OCI-LY3 (cell line): ENCODE results near the gene SLC5A10.
"Not testable (repeated sequence)": the region's sequence is repeated elsewhere in the genome, so short reads cannot be mapped to it uniquely, and the experiment has no call there.

Experiments
- H2AFZ ChIP-seq: fragments of 200-600, 300-600 bp; shearing (Covaris generic); 2 replicates; pipeline ENCODE4 v1.6.0; 2014; ENCODE audit warnings: antibody characterized with exemption, low read depth, low read length
- H3K27ac ChIP-seq: fragments of 200-600, 300-600 bp; sonication (generic); 2 replicates; pipeline ENCODE4 v1.5.1; 2014; ENCODE audit warnings: mild to moderate bottlenecking, low read length, moderate library complexity, mixed read lengths
- H3K27me3 ChIP-seq: fragments of 200-600, 300-600 bp; sonication (generic); 2 replicates; pipeline ENCODE4 v1.6.1; 2014; ENCODE audit warnings: low read depth, low read length, mixed read lengths
- H3K36me3 ChIP-seq: fragments of 200-600, 300-600 bp; sonication (generic); replicated peaks from 2 replicates; pipeline ENCODE3; 2014; ENCODE audit warnings: low read depth, low read length, mixed read lengths
- H3K4me1 ChIP-seq: fragments of 300-600, 200-600 bp; sonication (generic); 2 replicates; pipeline ENCODE4 v1.6.1; 2014; ENCODE audit warnings: low read length, mixed read lengths
- H3K4me2 ChIP-seq: fragments of 200-600, 300-600 bp; sonication (generic); 2 replicates; pipeline ENCODE4 v1.6.1; 2014; ENCODE audit warnings: low read length, mixed read lengths
- H3K4me3 ChIP-seq: fragments of 300-600, 200-600 bp; sonication (generic); 2 replicates; pipeline ENCODE4 v1.5.1; 2014; ENCODE audit warnings: antibody characterized with exemption, mild to moderate bottlenecking, low read length, moderate library complexity
- H3K79me2 ChIP-seq: fragments of 300-600, 200-600 bp; shearing (Covaris generic); 2 replicates; pipeline ENCODE4 v1.6.1; 2014; ENCODE audit warnings: mild to moderate bottlenecking, low read length, mixed read lengths
- H3K9ac ChIP-seq: fragments of 300-600, 200-600 bp; shearing (Covaris generic); 2 replicates; pipeline ENCODE4 v1.6.0; 2014; ENCODE audit warnings: mild to moderate bottlenecking, low read length, moderate library complexity
- H3K9me3 ChIP-seq: fragments of 200-600, 300-600 bp; shearing (Covaris generic); 2 replicates; pipeline ENCODE4 v1.6.1; 2014; ENCODE audit warnings: low read length, mixed read lengths; ENCODE audit not compliant: insufficient read depth
- H4K20me1 ChIP-seq: fragments of 200-600, 300-600 bp; sonication (generic); 2 replicates; pipeline ENCODE4 v1.6.1; 2016; ENCODE audit warnings: low read length, mixed read lengths; ENCODE audit not compliant: insufficient read depth
- CTCF ChIP-seq: fragments of 200-600, 300-600 bp; sonication (generic); IDR thresholded peaks from 2 replicates; pipeline ENCODE4 v1.5.1; 2014; ENCODE audit warnings: antibody characterized with exemption, low read length, low read depth
- EZH2phosphoT487 ChIP-seq: fragments of 200-600 bp; shearing (Covaris generic); IDR thresholded peaks from 2 replicates; pipeline ENCODE4 v1.6.1; 2018; ENCODE audit warnings: antibody characterized with exemption, mixed run types, low read depth

SLC5A10 gene

GRCh38 chr17:19019041-19019941 is 67.3 kb downstream of the SLC5A10 start:
- Histone ChIP-seq H3K36me3 (no peaks in the 10 kb centered on the region), H3K27ac (no peak overlapping the region), H3K4me2 (no peak overlapping the region), H4K20me1 (no peaks in the 10 kb centered on the region), H3K9me3 (no peaks in the 10 kb centered on the region), H3K27me3 (no peaks in the 10 kb centered on the region), H2AFZ (no peak overlapping the region), H3K4me3 (no peak overlapping the region), H3K79me2 (no peaks in the 10 kb centered on the region), H3K4me1 (no peaks in the 10 kb centered on the region), H3K9ac (no peak overlapping the region)
- TF ChIP-seq CTCF = no peak

- Histone ChIP-seq H2AFZ (no peak overlapping the region), H3K9ac (no peak overlapping the region)
These were observed 68.1 kb downstream of the SLC5A10 start for GRCh38 chr17:19020016-19020415.

GRCh38 chr17:19021011-19021621 is 69.2 kb downstream of the SLC5A10 start:
- H2AFZ ChIP-seq, H3K4me1 ChIP-seq, H3K27ac ChIP-seq, H3K4me3 ChIP-seq, H3K9me3 ChIP-seq, H3K27me3 ChIP-seq, H4K20me1 ChIP-seq, H3K4me2 ChIP-seq, H3K36me3 ChIP-seq, H3K79me2 ChIP-seq, H3K9ac ChIP-seq: not testable (repeated sequence)

More at GRCh38 chr17:19020016-19020415, 68.1 kb downstream of the SLC5A10 start:
- Histone ChIP-seq H3K9me3 (no peaks in the 10 kb centered on the region), H3K4me3 (no peak overlapping the region), H3K79me2 (no peaks in the 10 kb centered on the region), H3K27ac (no peak overlapping the region), H3K36me3 (no peaks in the 10 kb centered on the region), H3K4me1 (no peaks in the 10 kb centered on the region), H3K27me3 (no peaks in the 10 kb centered on the region), H3K4me2 (no peak overlapping the region), H4K20me1 (no peaks in the 10 kb centered on the region)
- TF ChIP-seq EZH2phosphoT487 = no peak
- TF ChIP-seq CTCF = no peak

GRCh38 chr17:19021622-19022083 is 69.7 kb downstream of the SLC5A10 start:
- TF ChIP-seq EZH2phosphoT487 (no peak), CTCF (no peak)
- Histone ChIP-seq H4K20me1 (no peaks in the 10 kb centered on the region), H3K4me2 (no peak overlapping the region), H3K79me2 (no peaks in the 10 kb centered on the region), H3K4me3 (no peak overlapping the region), H3K4me1 (no peaks in the 10 kb centered on the region), H2AFZ (no peak overlapping the region), H3K27me3 (no peaks in the 10 kb centered on the region), H3K36me3 (no peaks in the 10 kb centered on the region), H3K9ac (no peak overlapping the region), H3K27ac (no peak overlapping the region), H3K9me3 (no peaks in the 10 kb centered on the region)
